SU-DHL-6 (cell line): ENCODE results near the gene LRRC4C.

Source experiments
- H2AFZ ChIP-seq: fragments of 200-600 bp; sonication (generic); 2 replicates; pipeline ENCODE4 v1.6.1; 2014; ENCODE audit warnings: low read depth, mild to moderate bottlenecking, moderate library complexity, mixed read lengths, antibody characterized with exemption, low read length; ENCODE audit not compliant: severe bottlenecking
- H3F3A ChIP-seq: fragments of 200-600 bp; shearing (Covaris generic); 2 replicates; pipeline ENCODE4 v1.6.0; 2016; ENCODE audit warnings: antibody characterized with exemption, mild to moderate bottlenecking; ENCODE audit not compliant: insufficient read depth
- H3K27ac ChIP-seq: fragments of 200-600 bp; sonication (generic); 2 replicates; pipeline ENCODE4 v1.5.1; 2016; ENCODE audit warnings: low read depth, mild to moderate bottlenecking, low read length, moderate library complexity, mixed read lengths
- H3K27me3 ChIP-seq: fragments of 200-600 bp; sonication (generic), shearing (Covaris generic); 2 replicates; pipeline ENCODE4 v1.6.0; 2014; ENCODE audit warnings: mild to moderate bottlenecking, low read length
- H3K36me3 ChIP-seq: fragments of 200-600 bp; sonication (generic); 2 replicates; pipeline ENCODE4 v1.6.1; 2014; ENCODE audit warnings: mild to moderate bottlenecking, low read length, mixed read lengths
- H3K4me2 ChIP-seq: fragments of 300-600, 200-600 bp; shearing (Covaris generic), sonication (generic); 2 replicates; pipeline ENCODE4 v1.6.0; 2014; ENCODE audit warnings: low read length, low read depth, mild to moderate bottlenecking; ENCODE audit not compliant: poor library complexity, severe bottlenecking
- H3K4me3 ChIP-seq: fragments of 200-600 bp; sonication (generic); 2 replicates; pipeline ENCODE4 v1.5.1; 2014; ENCODE audit warnings: antibody characterized with exemption, low read length, mild to moderate bottlenecking, mixed read lengths; ENCODE audit not compliant: insufficient read depth, poor library complexity, severe bottlenecking
- H3K79me2 ChIP-seq: fragments of 200-600 bp; sonication (generic); 2 replicates; pipeline ENCODE4 v1.6.1; 2014; ENCODE audit warnings: mild to moderate bottlenecking, low read length, moderate library complexity; ENCODE audit not compliant: insufficient read depth
- H3K9ac ChIP-seq: fragments of 200-600 bp; sonication (generic); 2 replicates; pipeline ENCODE4 v1.7.0; 2014; ENCODE audit warnings: mild to moderate bottlenecking, low read length
- H3K9me2 ChIP-seq: fragments of 200-600 bp; sonication (generic); replicated peaks from 2 replicates; pipeline ENCODE4 v1.6.1; 2014; ENCODE audit warnings: low read length; ENCODE audit not compliant: insufficient read depth
- H3K9me3 ChIP-seq: fragments of 200-600 bp; sonication (generic); 2 replicates; pipeline ENCODE4 v1.6.1; 2014; ENCODE audit warnings: low read length, mixed read lengths; ENCODE audit not compliant: insufficient read depth
- H4K20me1 ChIP-seq: fragments of 200-600 bp; sonication (generic); 2 replicates; pipeline ENCODE4 v1.6.1; 2014; ENCODE audit warnings: low read depth, mild to moderate bottlenecking, antibody characterized with exemption, low read length, moderate library complexity, mixed read lengths
- CTCF ChIP-seq: fragments of 200-600 bp; sonication (generic); IDR thresholded peaks from one replicate; pipeline ENCODE4 v1.5.1; 2017; ENCODE audit warnings: antibody characterized with exemption, mild to moderate bottlenecking, low read length, moderate library complexity; ENCODE audit not compliant: insufficient read depth, poor library complexity, severe bottlenecking
- EZH2phosphoT487 ChIP-seq: fragments of 200-600 bp; sonication (generic), shearing (Covaris generic); conservative IDR thresholded peaks from 2 replicates; pipeline ENCODE4 v1.6.1; 2018; ENCODE audit warnings: mild to moderate bottlenecking, antibody characterized with exemption, low read length, moderate library complexity, mixed read lengths

The LRRC4C gene

GRCh38 chr11:40401132-40401853, 1058.2 kb downstream of the LRRC4C start:
- H3K9me3 ChIP-seq, result no peaks in the 10 kb centered on the region; the same call in 1 of the 2 replicates
- H3F3A ChIP-seq, result no peaks in the 10 kb centered on the region
- H3K4me3 ChIP-seq, result no peak overlapping the region
- H4K20me1 ChIP-seq, result no peaks in the 10 kb centered on the region
- no peaks in the 10 kb centered on the region for H3K27me3 ChIP-seq
- no peak for TF ChIP-seq EZH2phosphoT487
- no peak for TF ChIP-seq CTCF
- no peak overlapping the region for H2AFZ ChIP-seq
- no peaks in the 10 kb centered on the region for H3K36me3 ChIP-seq
- H3K9me2 ChIP-seq, result no peaks in the 10 kb centered on the region; the same call in 1 of the 2 replicates
- no peak overlapping the region for H3K4me2 ChIP-seq
- H3K79me2 ChIP-seq, result no peaks in the 10 kb centered on the region
- no peak overlapping the region for H3K9ac ChIP-seq
- H3K27ac ChIP-seq, result no peak overlapping the region

- Histone ChIP-seq H3K27ac (no peak overlapping the region), H3K9me2 (no peaks in the 10 kb centered on the region), H3K36me3 (no peaks in the 10 kb centered on the region), H3K79me2 (no peaks in the 10 kb centered on the region), H3K9ac (no peak overlapping the region), H3K4me2 (no peak overlapping the region), H3K27me3 (no peaks in the 10 kb centered on the region), H4K20me1 (no peaks in the 10 kb centered on the region), H3F3A (no peaks in the 10 kb centered on the region), H2AFZ (no peak overlapping the region), H3K4me3 (no peak overlapping the region), H3K9me3 (no peaks in the 10 kb centered on the region; the same call in 1 of the 2 replicates)
- TF ChIP-seq EZH2phosphoT487 (no peak), CTCF (no peak)
Observed at GRCh38 chr11:40397141-40397540, 1062.3 kb downstream of the LRRC4C start.

- H3K27ac ChIP-seq, result no peak overlapping the region
- no peaks in the 10 kb centered on the region for H3K36me3 ChIP-seq
- no peaks in the 10 kb centered on the region for H3K9me2 ChIP-seq
- no peak overlapping the region for H3K4me3 ChIP-seq
- no peaks in the 10 kb centered on the region for H3K79me2 ChIP-seq
- H2AFZ ChIP-seq, result no peak overlapping the region
- TF ChIP-seq EZH2phosphoT487 (no peak), CTCF (no peak)
- no peaks in the 10 kb centered on the region for H3F3A ChIP-seq
- no peaks in the 10 kb centered on the region for H3K9me3 ChIP-seq
- no peaks in the 10 kb centered on the region for H4K20me1 ChIP-seq
- H3K27me3 ChIP-seq, result no peaks in the 10 kb centered on the region
- H3K4me2 ChIP-seq, result no peak overlapping the region
- H3K9ac ChIP-seq, result no peak overlapping the region
Observed at GRCh38 chr11:40393511-40393910, 1065.9 kb downstream of the LRRC4C start.
